Ascending aorta (tissue), 2 donors: Measurements from ENCODE around the gene POGLUT2. TPM values are rescaled to one million over a fixed set of nuclear protein-coding genes. Genes with fewer than 3 reads are reported as not detected.

Source experiments
- DNase-seq, 2 donors: peaks; one replicate each; pipeline ENCODE4 v3.0.0-alpha.2; 2019; ENCODE audit warnings: low spot score in 2 of 2
- H3K27ac ChIP-seq, 2 donors: fragments of 200-600 bp; sonication (generic); one replicate each; pipeline ENCODE4 v1.5.1; 2016 to 2017; ENCODE audit warnings: mild to moderate bottlenecking in 1 of 2
- H3K27me3 ChIP-seq: fragments of 200-600 bp; sonication (generic); one replicate; pipeline ENCODE4 v1.5.1; 2017
- H3K36me3 ChIP-seq, 2 donors: fragments of 200-600 bp; sonication (generic); one replicate each; pipeline ENCODE4 v1.5.1; 2016
- H3K4me1 ChIP-seq, 2 donors: fragments of 200-600 bp; sonication (generic); one replicate each; pipeline ENCODE4 v1.5.1; 2016 to 2017; ENCODE audit warnings: mild to moderate bottlenecking in 1 of 2
- H3K4me3 ChIP-seq, 2 donors: fragments of 200-600 bp; sonication (generic); one replicate each; pipeline ENCODE4 v1.5.1; 2016 to 2017; ENCODE audit warnings: mild to moderate bottlenecking in 1 of 2
- H3K9me3 ChIP-seq, 2 donors: fragments of 200-600 bp; sonication (generic); one replicate each; pipeline ENCODE4 v1.5.1; 2016
- intact Hi-C: fragments of 100-400 bp; cut with DNase I; formaldehyde crosslinking; loops from one replicate; pipeline ENCODE4 v1.15.1; 2023
- total RNA-seq: library from RNA; depleted of rRNA; stranded (reverse); fragments of >200 nt; gene quantifications from one replicate; pipeline ENCODE4 v1.1.0, GENCODE V29; 2016
- TF ChIP-seq, protein P1 (sequence below), 3 experiments: fragments of 200-600 bp in 2 of 3; fragments of 450-650 bp in 1 of 3; sonication (generic) in 2 of 3; IDR thresholded peaks; one replicate each; pipeline ENCODE4 v1.5.1; 2016 to 2019; ENCODE audit warnings: antibody characterized with exemption in 3 of 3, mild to moderate bottlenecking in 1 of 3, moderate library complexity in 1 of 3

POGLUT2 gene
- total RNA-seq, 1 donor from 2014 or later = 38.0 TPM

DNA sequence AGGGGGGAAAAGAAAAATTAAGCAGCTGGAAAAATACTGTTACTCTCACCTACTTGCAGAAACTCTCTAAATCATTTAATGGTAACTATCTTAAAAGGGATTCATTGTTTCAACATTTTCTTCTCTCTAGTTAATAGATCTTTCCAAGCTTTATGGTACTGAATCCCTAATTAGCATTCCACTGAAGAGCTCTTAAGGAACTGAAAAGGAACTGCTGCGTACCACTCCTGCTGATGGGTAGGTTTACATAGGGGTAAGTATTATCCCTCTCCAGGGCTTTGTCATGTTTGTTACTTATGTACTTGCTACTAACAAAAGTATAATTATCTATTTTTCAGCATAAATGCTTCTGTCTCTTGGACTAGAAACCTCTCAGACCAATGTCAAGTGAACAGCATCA lies 37.7 kb downstream of the POGLUT2 start:
- no peaks in the 10 kb centered on the region for H3K4me1 ChIP-seq
- DNase-seq = no peak
- no peak overlapping the region for H3K27ac ChIP-seq
- TF ChIP-seq, protein P1, sequence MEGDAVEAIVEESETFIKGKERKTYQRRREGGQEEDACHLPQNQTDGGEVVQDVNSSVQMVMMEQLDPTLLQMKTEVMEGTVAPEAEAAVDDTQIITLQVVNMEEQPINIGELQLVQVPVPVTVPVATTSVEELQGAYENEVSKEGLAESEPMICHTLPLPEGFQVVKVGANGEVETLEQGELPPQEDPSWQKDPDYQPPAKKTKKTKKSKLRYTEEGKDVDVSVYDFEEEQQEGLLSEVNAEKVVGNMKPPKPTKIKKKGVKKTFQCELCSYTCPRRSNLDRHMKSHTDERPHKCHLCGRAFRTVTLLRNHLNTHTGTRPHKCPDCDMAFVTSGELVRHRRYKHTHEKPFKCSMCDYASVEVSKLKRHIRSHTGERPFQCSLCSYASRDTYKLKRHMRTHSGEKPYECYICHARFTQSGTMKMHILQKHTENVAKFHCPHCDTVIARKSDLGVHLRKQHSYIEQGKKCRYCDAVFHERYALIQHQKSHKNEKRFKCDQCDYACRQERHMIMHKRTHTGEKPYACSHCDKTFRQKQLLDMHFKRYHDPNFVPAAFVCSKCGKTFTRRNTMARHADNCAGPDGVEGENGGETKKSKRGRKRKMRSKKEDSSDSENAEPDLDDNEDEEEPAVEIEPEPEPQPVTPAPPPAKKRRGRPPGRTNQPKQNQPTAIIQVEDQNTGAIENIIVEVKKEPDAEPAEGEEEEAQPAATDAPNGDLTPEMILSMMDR (IDR thresholded peaks at IDR 0.05) = no peak
- H3K36me3 ChIP-seq = no peaks in the 10 kb centered on the region
- H3K27me3 ChIP-seq = no peaks in the 10 kb centered on the region
- H3K4me3 ChIP-seq = no peak overlapping the region
- no peaks in the 10 kb centered on the region for H3K9me3 ChIP-seq
- intact Hi-C loops = no loop called here

DNA sequence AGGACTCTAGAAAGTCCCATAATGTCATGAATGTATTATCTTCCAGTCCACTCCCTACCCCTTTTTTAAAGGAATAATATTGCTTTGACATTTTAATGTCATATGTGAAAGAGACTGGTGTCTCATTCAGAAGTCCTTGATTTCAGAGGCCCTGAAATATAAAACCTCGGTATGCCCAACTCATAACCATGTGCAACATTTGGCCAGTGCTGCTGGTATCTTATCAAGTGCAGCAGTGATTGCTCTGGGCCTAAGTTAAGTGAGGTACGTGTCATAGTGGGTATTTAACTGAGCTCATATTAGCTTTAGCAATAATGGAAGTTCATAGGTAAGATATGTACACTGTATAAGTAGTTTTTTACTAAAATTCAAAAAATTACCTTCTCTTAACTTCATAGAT lies 39.9 kb downstream of the POGLUT2 start:
- no peak overlapping the region for H3K4me3 ChIP-seq
- no peaks in the 10 kb centered on the region for H3K36me3 ChIP-seq
- TF ChIP-seq, protein P1 (IDR thresholded peaks at IDR 0.05) = no peak
- no peaks in the 10 kb centered on the region for H3K27me3 ChIP-seq
- no peaks in the 10 kb centered on the region for H3K4me1 ChIP-seq
- H3K27ac ChIP-seq = no peak overlapping the region
- DNase-seq = no peak
- no peaks in the 10 kb centered on the region for H3K9me3 ChIP-seq
- intact Hi-C loops = no loop called here

DNA sequence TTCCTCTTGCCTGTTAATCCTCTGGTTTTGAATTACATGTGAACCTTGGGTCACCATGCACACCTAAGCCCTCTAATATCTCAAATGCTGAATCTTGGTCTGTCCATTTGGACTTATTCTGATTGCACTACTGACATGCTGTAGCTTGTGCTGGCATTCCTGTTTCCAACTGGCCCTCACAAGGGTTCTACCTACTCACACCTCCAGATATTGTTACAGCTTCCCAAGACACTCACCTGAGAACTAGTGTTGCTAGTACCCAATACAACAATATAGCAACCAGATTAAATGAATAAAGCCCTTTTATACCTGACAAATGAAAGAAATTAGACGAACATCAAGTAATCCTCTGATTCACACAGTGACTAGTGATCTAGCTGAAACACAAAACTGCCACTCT lies 41.8 kb downstream of the POGLUT2 start:
- H3K4me3 ChIP-seq = no peak overlapping the region
- no peaks in the 10 kb centered on the region for H3K4me1 ChIP-seq
- H3K36me3 ChIP-seq = no peaks in the 10 kb centered on the region
- H3K27me3 ChIP-seq = no peaks in the 10 kb centered on the region
- no peak for DNase-seq
- TF ChIP-seq, protein P1 (IDR thresholded peaks at IDR 0.05) = no peak
- no peak overlapping the region for H3K27ac ChIP-seq
- H3K9me3 ChIP-seq = peaks cover 0 to 7% of the 10 kb centered on the region in 2 donors
- intact Hi-C loops = no loop called here

DNA sequence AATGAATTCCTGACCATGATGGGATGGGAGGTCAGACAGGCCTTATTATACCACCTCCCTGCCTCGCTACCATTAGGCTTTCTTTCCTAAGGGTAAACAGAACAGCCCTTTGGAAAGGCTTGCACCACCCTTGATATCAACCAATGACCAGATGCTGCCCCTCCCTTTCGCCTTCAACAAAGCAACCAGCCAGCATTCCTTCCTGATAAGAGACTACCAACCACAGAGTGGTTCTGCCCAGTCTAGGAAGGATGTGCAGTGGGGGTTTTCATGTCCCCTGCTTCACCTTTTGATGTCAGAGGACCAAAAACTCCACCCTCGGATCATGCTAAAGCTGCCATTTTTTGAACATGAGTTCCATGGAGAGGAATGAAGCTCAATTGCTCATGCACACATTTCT lies 46.9 kb downstream of the POGLUT2 start:
- H3K4me1 ChIP-seq = no peaks in the 10 kb centered on the region
- no peak overlapping the region for H3K27ac ChIP-seq
- no peaks in the 10 kb centered on the region for H3K36me3 ChIP-seq
- peaks cover 0 to 7% of the 10 kb centered on the region in 2 donors for H3K9me3 ChIP-seq
- no peak overlapping the region for H3K4me3 ChIP-seq
- DNase-seq = no peak
- TF ChIP-seq, protein P1 (IDR thresholded peaks at IDR 0.05) = no peak
- H3K27me3 ChIP-seq = no peaks in the 10 kb centered on the region
- intact Hi-C loops = no loop called here

DNA sequence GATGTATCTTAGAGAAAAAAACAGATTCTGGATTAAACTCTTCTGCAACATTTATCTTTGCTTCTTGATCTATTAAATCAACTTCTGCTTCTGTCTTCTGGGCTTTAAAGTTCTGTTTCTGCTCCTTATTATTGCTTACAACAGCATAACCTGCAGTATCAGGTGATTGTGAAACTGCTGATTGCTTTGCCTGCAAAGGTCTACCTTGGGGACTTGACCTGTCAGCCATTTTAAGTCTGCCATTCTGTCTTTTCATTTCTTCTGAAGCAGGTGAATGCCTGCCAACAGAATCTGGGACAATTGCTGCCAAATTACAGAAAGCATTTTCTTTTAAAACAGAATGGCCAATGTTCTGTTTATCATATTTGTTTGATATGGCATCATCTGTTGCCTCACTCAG lies 56.3 kb downstream of the POGLUT2 start:
- intact Hi-C loops = no loop called here
- Histone ChIP-seq H3K27ac (no peak overlapping the region), H3K36me3 (no peaks in the 10 kb centered on the region), H3K4me3 (no peak overlapping the region), H3K9me3 (peaks cover 0 to 24% of the 10 kb centered on the region in 2 donors), H3K4me1 (no peaks in the 10 kb centered on the region), H3K27me3 (no peaks in the 10 kb centered on the region)
- no peak for DNase-seq
- TF ChIP-seq, protein P1 (IDR thresholded peaks at IDR 0.05) = no peak

DNA sequence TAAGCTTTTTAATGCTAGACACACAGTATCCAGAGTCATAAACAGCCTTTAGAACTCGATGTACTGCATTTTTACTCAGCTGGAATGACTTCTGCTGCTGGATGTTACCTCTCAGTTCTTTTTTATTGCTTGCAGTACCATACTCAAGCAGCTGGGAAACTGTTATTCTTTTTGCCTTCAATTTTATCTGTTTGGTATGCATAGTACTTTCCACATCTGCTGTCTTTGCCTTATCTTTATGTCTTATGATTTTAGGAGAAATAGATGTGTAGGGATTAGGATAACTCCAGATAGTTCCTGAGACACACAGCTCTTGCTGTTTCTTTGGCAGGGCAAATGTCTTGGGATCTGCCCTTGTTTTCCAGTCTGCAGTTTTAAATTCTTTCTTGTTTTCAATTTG lies 56.7 kb downstream of the POGLUT2 start:
- H3K27ac ChIP-seq = no peak overlapping the region
- no peaks in the 10 kb centered on the region for H3K4me1 ChIP-seq
- TF ChIP-seq, protein P1 (IDR thresholded peaks at IDR 0.05) = no peak
- intact Hi-C loops = no loop called here
- H3K36me3 ChIP-seq = no peaks in the 10 kb centered on the region
- H3K4me3 ChIP-seq = no peak overlapping the region
- no peak for DNase-seq
- peaks cover 0 to 24% of the 10 kb centered on the region in 2 donors for H3K9me3 ChIP-seq
- no peaks in the 10 kb centered on the region for H3K27me3 ChIP-seq
